A673 (cell line): ENCODE measurements around the gene C1orf198. TPM values are rescaled to one million over a fixed set of nuclear protein-coding genes. Genes with fewer than 3 reads are reported as not detected.

Experiments used
- BruUV-seq: library from RNA; stranded (reverse); fragments of 400-500 nt; replicated peaks from 2 replicates; lab custom pipeline; 2021; lab: Mats Ljungman, UMichigan
- CTCF ChIA-PET: fragments of 300-600 bp; sonication (Branson Sonifier 250); formaldehyde crosslinking; loops from one replicate; lab custom pipeline; 2022; ENCODE audit warnings: antibody characterized with exemption; lab: Charles Lee
- POLR2A ChIA-PET: fragments of 300-600 bp; sonication (Branson Sonifier 250); formaldehyde crosslinking; loops from one replicate; lab custom pipeline; 2022; ENCODE audit warnings: antibody characterized with exemption; ENCODE audit not compliant: low non-redundant PET; lab: Charles Lee
- DNase-seq: peaks from one replicate; pipeline ENCODE4 v3.0.0-alpha.2; 2015; ENCODE audit warnings: low spot score
- H3K27ac ChIP-seq: fragments of 200-600 bp; sonication (generic); 2 replicates; pipeline ENCODE4 v1.5.1; 2016; ENCODE audit warnings: mixed run types, low read depth, mild to moderate bottlenecking, mixed read lengths, antibody characterized with exemption, low read length; ENCODE audit not compliant: poor library complexity, severe bottlenecking
- H3K27me3 ChIP-seq: fragments of 200-600 bp; sonication (generic); replicated peaks from 2 replicates; pipeline ENCODE4 v1.6.1; 2017; ENCODE audit warnings: mixed run types, low read depth, mild to moderate bottlenecking, mixed read lengths, antibody characterized with exemption, low read length; ENCODE audit not compliant: insufficient read depth, poor library complexity
- H3K36me3 ChIP-seq: fragments of 200-600 bp; sonication (generic); 2 replicates; pipeline ENCODE4 v1.6.1; 2016; ENCODE audit warnings: mixed run types, mild to moderate bottlenecking, mixed read lengths, antibody characterized with exemption, low read length; ENCODE audit not compliant: insufficient read depth, poor library complexity, severe bottlenecking
- H3K4me1 ChIP-seq: fragments of 200-600 bp; sonication (generic); 2 replicates; pipeline ENCODE4 v1.6.1; 2017; ENCODE audit warnings: mixed run types, mild to moderate bottlenecking, mixed read lengths, antibody characterized with exemption, low read length; ENCODE audit not compliant: insufficient read depth, poor library complexity, severe bottlenecking
- H3K4me3 ChIP-seq: fragments of 200-600 bp; sonication (generic); 2 replicates; pipeline ENCODE4 v1.5.1; 2016; ENCODE audit warnings: low read depth, mixed run types, mild to moderate bottlenecking, mixed read lengths, low read length; ENCODE audit not compliant: poor library complexity, severe bottlenecking
- H3K9me3 ChIP-seq: fragments of 200-600 bp; sonication (generic); 2 replicates; pipeline ENCODE4 v1.6.1; 2016; ENCODE audit warnings: mixed run types, low read depth, mild to moderate bottlenecking, mixed read lengths, antibody characterized with exemption, low read length; ENCODE audit not compliant: poor library complexity, severe bottlenecking
- EZH2 ChIP-seq: fragments of 200-600 bp; sonication (generic); IDR thresholded peaks from 2 replicates; pipeline ENCODE4 v1.6.1; 2017; ENCODE audit warnings: borderline replicate concordance, low read depth, mild to moderate bottlenecking, mixed read lengths, antibody characterized with exemption, low read length; ENCODE audit not compliant: poor library complexity, severe bottlenecking
- intact Hi-C: fragments of 100-400 bp; cut with micrococcal nuclease; formaldehyde crosslinking; loops from one replicate; pipeline ENCODE4 v1.10.0; 2022; ENCODE audit not compliant: unreplicated experiment
- total RNA-seq: library from RNA; stranded (reverse); gene quantifications from 2 replicates; pipeline ENCODE4 v1.2.3, GENCODE V29; 2021
- TF ChIP-seq, protein P1 (sequence below): fragments of 300-800, 200-600 bp; sonication (generic); conservative IDR thresholded peaks from 2 replicates; pipeline ENCODE4 v1.5.1; 2017; ENCODE audit warnings: low read depth, mild to moderate bottlenecking, antibody characterized with exemption, low read length, moderate library complexity, mixed read lengths

Gene C1orf198
- total RNA-seq, 1 experiment from 2014 or later, result 42.4 TPM

DNA sequence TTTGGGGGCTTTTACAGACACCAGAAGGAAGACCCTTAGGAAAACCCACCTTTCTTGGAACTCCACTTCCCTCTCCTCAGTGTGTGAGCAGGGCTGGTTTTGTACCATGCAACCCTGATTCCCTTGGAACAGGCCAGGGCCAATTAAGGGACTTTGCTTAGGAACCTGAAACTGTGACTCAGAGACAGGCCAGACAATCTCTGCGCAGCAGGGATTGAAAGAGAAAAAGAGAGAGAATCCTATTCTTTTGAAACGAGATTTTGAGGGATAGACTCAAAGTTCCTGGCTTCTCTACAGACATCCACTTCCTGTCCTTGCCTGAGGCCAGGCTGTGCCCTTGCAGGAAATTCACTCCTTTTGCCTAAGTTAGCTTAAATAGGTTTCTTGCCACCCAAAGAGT is 23.1 kb upstream of the C1orf198 start:
- CTCF ChIA-PET, result no interaction called here
- Histone ChIP-seq H3K9me3 (no peaks in the 10 kb centered on the region), H3K4me1 (no peaks in the 10 kb centered on the region), H3K36me3 (no peaks in the 10 kb centered on the region), H3K4me3 (no peak overlapping the region), H3K27ac (no peak overlapping the region), H3K27me3 (no peaks in the 10 kb centered on the region)
- TF ChIP-seq, protein P1, sequence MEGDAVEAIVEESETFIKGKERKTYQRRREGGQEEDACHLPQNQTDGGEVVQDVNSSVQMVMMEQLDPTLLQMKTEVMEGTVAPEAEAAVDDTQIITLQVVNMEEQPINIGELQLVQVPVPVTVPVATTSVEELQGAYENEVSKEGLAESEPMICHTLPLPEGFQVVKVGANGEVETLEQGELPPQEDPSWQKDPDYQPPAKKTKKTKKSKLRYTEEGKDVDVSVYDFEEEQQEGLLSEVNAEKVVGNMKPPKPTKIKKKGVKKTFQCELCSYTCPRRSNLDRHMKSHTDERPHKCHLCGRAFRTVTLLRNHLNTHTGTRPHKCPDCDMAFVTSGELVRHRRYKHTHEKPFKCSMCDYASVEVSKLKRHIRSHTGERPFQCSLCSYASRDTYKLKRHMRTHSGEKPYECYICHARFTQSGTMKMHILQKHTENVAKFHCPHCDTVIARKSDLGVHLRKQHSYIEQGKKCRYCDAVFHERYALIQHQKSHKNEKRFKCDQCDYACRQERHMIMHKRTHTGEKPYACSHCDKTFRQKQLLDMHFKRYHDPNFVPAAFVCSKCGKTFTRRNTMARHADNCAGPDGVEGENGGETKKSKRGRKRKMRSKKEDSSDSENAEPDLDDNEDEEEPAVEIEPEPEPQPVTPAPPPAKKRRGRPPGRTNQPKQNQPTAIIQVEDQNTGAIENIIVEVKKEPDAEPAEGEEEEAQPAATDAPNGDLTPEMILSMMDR, result no peak
- no peak for TF ChIP-seq EZH2
- POLR2A ChIA-PET, result no interaction called here
- no peak for DNase-seq
- BruUV-seq, result no TSS peak
- intact Hi-C loops, result no loop called here

DNA sequence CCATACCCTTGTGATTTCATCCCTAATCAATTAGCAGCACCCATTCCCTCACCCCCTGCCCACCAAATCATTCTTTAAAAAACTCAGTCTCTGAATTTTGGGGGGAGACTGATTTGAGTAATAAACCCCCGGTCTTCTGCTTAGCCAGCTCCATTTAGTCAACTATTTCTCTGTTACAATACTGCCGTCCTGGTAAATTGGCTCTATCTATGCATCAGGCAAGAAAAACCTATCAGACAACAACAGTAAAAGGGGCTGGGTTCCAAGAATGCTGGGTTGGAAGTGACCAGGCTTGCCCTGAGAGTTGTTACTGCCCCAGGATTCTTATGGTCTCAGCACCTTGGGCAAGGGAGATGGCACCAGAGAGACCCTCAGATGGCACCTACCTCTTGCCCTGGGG is 16.3 kb upstream of the C1orf198 start:
- ChIA-PET CTCF (no interaction called here), POLR2A (no interaction called here)
- H3K27ac ChIP-seq, result no peak overlapping the region
- no TSS peak for BruUV-seq
- no peak for TF ChIP-seq EZH2
- TF ChIP-seq, protein P1, result no peak
- no peak overlapping the region for H3K4me3 ChIP-seq
- peaks cover 4% of the 10 kb centered on the region for H3K9me3 ChIP-seq
- no peaks in the 10 kb centered on the region for H3K27me3 ChIP-seq
- H3K36me3 ChIP-seq, result no peaks in the 10 kb centered on the region
- DNase-seq, result no peak
- intact Hi-C loops, result no loop called here
- no peaks in the 10 kb centered on the region for H3K4me1 ChIP-seq

DNA sequence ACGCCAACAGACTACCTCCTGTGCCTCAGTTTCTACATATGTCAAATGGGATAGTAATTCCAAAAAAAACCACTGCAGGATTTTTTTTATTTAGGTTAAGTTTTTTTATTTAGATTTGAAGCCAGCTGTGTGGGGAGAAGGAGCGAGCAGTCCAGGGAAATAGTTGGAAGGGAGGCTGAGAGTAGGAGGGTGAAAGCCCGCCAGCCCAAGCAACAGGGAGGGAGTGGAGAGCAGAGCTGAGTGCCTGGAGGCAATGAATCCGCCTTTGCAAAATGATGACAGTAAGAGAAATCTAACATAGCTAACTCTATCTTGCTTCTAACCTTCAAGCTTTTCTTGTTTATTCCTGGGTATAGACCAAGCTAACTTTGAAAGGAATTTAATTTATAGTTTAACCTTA is 15.6 kb upstream of the C1orf198 start:
- no peak for DNase-seq
- Histone ChIP-seq H3K36me3 (no peaks in the 10 kb centered on the region), H3K9me3 (peaks cover 4% of the 10 kb centered on the region), H3K4me3 (no peak overlapping the region), H3K27ac (no peak overlapping the region), H3K27me3 (no peaks in the 10 kb centered on the region), H3K4me1 (no peaks in the 10 kb centered on the region)
- TF ChIP-seq, protein P1, result no peak
- no peak for TF ChIP-seq EZH2
- BruUV-seq, result no TSS peak
- ChIA-PET POLR2A (no interaction called here), CTCF (no interaction called here)
- intact Hi-C loops, result no loop called here
